GM12874 (cell line): ENCODE data around the gene PTDSS2.

ENCODE experiments used
- TF ChIP-seq, protein P1 (sequence below): IDR thresholded peaks from 2 replicates; pipeline ENCODE4 v1.5.1; 2011; ENCODE audit warnings: low read depth, mild to moderate bottlenecking, control low read depth, low read length, moderate library complexity; ENCODE audit not compliant: insufficient read depth

PTDSS2 gene

DNA sequence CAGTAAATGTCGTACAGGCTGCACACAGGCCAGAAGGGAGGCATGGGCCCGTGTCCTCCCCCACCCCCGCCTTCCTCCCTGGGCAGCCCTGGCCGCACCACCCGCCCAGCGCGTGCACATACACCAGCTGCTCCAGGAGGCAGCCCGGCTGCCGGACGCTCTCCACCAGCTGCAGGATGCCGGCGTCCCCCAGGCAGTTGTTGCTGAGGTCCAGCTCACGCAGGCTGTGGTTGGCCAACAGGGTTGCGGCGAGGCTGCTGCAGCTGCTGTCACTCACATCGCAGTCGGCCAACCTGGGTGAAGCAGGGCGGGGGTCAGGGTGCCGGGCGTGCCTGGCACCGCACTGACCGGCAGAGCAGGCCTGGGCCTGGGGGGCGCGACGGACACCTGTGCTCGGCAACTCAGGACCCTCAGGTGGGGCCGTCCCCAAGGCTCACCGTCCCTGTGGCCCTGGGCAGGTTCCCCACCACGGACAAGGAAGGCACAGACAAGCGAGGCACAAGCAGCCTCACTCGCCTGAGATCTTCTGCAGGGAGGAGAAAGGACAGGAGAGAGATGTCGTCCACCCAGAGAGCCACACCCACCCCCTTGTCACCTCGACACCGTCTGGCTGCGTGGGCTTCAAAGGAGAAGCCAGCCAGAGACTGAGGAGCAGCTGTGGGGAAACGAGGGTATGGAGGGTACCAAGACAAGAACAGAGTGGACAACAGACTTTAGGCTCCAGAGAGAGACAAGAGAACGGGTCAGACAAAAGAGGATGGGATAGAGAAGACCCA, 44.9 kb downstream of the PTDSS2 start:
- TF ChIP-seq, protein P1, sequence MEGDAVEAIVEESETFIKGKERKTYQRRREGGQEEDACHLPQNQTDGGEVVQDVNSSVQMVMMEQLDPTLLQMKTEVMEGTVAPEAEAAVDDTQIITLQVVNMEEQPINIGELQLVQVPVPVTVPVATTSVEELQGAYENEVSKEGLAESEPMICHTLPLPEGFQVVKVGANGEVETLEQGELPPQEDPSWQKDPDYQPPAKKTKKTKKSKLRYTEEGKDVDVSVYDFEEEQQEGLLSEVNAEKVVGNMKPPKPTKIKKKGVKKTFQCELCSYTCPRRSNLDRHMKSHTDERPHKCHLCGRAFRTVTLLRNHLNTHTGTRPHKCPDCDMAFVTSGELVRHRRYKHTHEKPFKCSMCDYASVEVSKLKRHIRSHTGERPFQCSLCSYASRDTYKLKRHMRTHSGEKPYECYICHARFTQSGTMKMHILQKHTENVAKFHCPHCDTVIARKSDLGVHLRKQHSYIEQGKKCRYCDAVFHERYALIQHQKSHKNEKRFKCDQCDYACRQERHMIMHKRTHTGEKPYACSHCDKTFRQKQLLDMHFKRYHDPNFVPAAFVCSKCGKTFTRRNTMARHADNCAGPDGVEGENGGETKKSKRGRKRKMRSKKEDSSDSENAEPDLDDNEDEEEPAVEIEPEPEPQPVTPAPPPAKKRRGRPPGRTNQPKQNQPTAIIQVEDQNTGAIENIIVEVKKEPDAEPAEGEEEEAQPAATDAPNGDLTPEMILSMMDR: no peak

DNA sequence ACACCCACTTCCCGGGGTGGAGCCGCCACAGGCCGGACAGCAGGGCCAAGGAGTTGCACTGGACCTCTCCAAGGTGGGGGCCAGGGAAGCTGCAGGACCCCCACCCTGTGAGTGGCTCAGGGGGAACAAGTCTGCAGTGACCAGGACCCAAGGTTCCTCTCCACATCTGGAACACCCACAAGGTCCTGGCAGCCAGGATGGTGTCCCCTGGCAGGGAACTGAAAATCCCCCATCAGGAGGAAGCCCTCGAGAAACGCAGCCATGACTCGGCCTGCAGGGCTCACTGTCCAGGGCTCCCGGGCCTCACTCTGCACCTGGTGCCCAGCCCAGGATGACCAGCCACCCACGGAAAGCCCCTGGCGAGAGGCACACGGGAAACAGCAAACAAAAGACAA, 45.5 kb downstream of the PTDSS2 start:
- TF ChIP-seq, protein P1: no peak

DNA sequence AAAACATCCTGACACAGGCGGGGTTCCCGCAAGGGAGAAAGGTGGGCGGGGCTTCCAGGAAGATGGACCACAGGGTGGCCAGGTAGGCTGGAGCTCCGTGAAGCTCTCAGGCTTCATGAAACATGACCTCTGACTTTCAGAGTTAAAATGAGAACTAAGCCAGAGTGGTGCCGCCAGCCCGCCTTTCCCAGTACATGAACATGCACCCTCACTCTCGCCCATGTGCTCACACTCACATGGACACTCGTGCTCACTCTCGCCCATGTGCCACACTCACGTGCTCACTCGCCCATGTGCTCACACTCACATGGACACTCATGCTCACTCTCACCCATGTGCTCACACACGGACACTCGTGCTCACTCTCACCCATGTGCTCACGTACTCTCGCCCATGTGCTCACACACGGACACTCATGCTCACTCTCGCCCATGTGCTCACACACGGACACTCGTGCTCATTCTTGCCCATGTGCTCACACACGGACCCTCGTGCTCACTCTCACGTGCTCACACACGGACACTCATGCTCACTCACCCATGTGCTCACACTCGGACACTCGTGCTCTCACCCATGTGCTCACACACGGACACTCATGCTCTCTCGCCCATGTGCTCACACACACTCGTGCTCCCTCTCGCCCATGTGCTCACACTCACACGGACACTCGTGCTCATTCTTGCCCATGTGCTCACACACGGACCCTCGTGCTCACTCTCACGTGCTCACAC, 46.9 kb downstream of the PTDSS2 start:
- TF ChIP-seq, protein P1: no peak

DNA sequence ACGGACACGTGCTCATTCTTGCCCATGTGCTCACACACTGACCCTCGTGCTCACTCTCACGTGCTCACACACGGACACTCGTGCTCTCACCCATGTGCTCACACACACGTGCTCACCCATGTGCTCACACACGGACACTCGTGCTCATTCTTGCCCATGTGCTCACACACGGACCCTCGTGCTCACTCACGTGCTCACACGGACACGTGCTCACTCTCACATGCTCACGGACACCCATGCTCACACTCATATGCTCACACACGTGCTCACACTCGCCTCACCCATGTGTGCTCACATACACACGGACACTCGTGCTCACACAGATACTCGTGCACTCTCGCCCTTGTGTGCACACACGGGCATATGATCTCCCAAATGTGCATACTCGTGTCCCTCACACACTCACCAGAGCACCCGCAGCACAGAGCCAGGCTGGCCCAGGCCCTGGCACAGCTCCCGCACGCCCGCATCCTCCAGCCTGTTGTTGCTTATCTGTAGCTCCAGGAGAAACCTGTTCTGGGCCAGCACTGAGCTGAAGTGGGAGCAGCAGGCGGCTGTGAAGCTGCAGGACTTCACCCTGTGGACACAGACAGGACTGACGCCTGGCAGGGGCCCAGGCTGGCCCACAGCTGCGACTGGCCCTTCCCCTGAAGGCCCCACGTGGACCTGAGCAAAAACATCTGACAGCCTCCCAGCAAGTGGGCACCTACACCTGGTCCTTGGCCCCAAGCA, 47.7 kb downstream of the PTDSS2 start:
- TF ChIP-seq, protein P1: no peak

DNA sequence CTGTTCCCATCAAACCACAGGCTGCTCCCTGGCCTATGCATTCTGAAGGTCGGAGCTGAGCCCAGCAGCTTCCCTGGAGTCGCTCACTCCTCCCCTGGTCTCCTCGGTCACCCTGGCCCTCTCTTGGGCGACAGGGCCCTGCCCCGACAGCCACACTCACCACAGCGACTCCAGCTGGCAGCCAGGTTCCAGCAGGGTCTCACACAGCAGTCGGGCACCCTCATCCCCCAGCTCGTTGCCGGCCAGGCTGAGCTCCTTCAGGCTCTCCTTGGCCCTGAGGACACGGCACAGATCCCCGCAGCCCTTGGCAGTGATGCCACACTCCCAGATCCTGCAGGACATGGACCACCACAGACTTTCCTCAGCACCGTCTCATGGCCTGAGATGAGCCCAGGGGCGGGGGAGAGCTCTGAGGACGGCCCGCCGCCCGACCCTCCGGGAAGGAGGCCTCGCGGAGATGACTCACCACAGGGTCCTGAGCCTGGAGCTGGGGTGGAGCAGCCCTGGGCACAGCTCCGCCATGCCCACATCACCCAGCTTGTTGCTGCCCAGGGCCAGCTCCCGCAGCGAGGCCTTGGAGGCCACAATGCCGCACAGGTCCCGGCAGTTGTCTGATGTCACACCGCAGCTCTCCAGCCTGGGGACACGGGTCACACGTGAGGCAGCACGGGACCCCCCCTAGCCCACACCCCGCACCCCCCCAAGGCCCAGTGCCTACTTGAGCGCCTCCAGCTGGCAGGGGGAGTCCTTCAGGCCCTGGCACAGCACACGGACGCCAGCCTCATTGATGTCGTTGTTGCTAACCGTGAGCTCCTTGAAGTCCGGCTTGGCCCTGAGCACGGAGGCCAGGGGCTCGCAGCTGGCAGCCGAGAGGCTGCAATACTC, 48.5 kb downstream of the PTDSS2 start:
- TF ChIP-seq, protein P1: no peak

DNA sequence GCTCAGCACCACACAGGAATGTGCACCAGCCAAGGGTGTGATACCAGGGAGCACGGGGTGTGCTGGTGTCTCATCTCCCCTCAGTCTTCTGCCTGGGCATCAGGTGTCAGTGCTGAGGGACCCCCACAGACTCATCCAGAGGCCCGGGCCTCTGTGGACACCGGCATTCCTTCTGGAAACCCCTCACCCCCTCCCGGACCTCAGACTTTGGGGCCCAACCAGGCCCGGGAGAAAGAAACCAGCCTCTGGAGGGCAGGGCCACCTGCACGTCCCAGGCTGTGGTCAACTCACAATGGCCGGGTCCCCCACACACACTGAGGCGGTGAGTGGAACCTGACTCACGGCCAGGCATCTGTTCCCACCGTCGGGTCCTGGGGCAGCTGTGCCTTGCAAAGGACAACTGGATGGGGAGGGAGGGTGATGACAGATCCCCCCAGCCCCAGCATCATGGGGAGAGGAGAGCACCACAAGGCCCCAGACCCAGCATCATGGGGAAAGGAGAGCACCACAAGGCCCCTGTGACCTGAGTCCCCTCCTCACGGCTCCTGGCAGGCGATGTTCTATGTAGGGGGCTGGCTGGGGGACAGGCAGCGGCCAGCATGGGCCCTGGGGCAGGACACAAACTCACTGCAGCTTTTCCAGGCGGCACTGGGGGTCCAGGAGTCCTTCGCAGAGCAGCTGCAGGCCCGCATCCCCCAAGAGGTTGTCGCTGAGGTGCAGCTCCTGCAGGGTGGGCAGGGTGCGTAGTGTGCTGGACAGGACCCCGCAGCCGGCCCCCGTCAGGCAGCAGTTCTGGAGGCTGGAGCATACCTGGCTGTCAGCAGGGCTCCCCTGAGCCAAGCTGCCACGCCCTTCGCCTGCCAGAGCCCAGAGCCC, 49.4 kb downstream of the PTDSS2 start:
- TF ChIP-seq, protein P1: no peak
